SH-SY5Y (cell line): ENCODE results near the gene DNAJC17.

Experiments
- GATA2 ChIP-seq: IDR thresholded peaks from 2 replicates; pipeline ENCODE4 v1.6.1; 2011; ENCODE audit warnings: mild to moderate bottlenecking, low read depth, low read length
- GATA3 ChIP-seq: IDR thresholded peaks from 2 replicates; pipeline ENCODE4 v1.6.1; 2011; ENCODE audit warnings: low read depth, mild to moderate bottlenecking, low read length, moderate library complexity

- TF ChIP-seq GATA3 = no peak
- TF ChIP-seq GATA2 = no peak
These were observed 52.1 kb downstream of the DNAJC17 start, which contains the start of gene RMDN3 for GRCh38 chr15:40754883-40755811.
